CD4-positive, alpha-beta T cell treated with Interferon gamma for 1 hour (primary cell): ENCODE results near the gene CYSLTR2.

Experiments
- DNase-seq: peaks from one replicate; pipeline ENCODE4 v3.0.0-alpha.2; 2020

The CYSLTR2 gene

DNA sequence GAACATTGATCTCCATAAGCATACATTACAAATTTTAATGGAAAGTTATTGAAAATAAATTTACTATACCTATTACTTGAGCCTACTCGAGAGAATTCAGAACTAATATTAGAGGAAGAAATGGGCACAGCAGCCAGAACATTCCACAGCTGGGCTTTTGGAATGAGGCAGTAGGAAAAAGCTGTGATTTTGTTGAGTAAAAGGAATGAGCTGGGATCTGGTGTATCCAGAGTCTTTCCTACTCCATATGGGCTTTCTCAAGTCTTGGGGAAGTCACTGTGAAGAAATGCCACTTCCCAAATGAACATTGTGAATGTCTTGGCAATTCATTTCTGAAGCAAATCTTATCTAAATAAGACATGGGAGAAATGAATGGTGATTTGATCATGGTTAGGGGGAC, 93.1 kb downstream of the CYSLTR2 start:
- DNase-seq: no peak

- DNase-seq: no peak
Measured at GRCh38 chr13:48748681-48749080, 95.0 kb downstream of the CYSLTR2 start.

- no peak for DNase-seq
Measured at GRCh38 chr13:48749144-48749543, 95.4 kb downstream of the CYSLTR2 start.

GRCh38 chr13:48749699-48750473, 96.2 kb downstream of the CYSLTR2 start:
- peak; percentile 51 for DNase-seq

GRCh38 chr13:48750588-48751383, 97.1 kb downstream of the CYSLTR2 start:
- no peak for DNase-seq

GRCh38 chr13:48760626-48761025, 106.9 kb downstream of the CYSLTR2 start:
- DNase-seq: no peak
